ENCODE data around the gene ARL5A. TPM values are rescaled to one million over a fixed set of nuclear protein-coding genes. Genes with fewer than 3 reads are reported as not detected.

ARL5A gene
- total RNA-seq, 2 experiments from 2014 or later, result 50.6 to 52.7 TPM

Other genes with a start within 250 kb of the ARL5A start
- under 1 TPM; 0.38 to 0.45 TPM for gene NEB, start 93.9 kb downstream of the ARL5A start, total RNA-seq